GM19099 (cell line): ENCODE measurements around the gene NPPB.

Experiments used
- POLR2A ChIP-seq: IDR thresholded peaks from 3 replicates; pipeline ENCODE4 v1.6.1; 2011; ENCODE audit warnings: low read depth; ENCODE audit not compliant: insufficient read length; ENCODE audit errors: extremely low read depth

Gene NPPB

DNA sequence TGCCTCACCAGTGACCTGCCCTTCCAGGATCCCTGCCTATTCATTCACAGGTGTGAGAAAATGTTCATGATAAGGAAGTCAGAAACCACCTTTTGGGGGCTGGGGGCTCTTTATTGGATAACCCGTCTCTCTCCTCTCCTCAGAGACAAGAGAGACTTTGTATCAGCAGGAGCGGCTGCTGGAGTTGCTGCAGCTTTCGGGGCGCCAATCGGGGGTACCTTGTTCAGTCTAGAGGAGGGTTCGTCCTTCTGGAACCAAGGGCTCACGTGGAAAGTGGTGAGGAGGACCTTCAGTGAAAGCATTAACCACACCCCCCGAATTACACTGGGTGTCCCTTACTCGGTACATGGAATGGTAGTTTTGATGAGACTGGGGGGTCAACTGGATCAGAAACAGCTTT is 31.8 kb downstream of the NPPB start:
- TF ChIP-seq POLR2A, result no peak

DNA sequence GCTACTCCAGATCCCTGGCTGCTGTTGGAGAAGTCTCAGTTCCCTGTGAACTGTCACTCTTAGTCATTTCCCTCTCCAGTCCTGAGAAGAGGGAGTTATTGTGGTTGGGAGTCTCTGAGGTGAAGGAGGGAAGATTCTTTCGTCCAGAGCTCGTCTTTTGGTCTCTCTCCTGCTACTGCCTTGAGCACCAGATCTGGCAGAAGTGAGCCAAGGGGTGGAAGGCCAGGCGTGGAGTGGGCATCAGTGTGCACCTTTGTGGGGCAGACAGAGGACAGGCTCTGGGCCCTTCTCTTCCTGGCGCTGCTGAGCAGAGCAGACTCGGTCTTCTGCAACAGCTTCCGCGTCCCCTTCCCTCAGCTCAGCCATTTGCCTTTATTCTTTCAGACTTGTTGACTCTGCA is 33.6 kb downstream of the NPPB start:
- no peak for TF ChIP-seq POLR2A

- no peak for TF ChIP-seq POLR2A
These were observed 35.2 kb downstream of the NPPB start for GRCh38 chr1:11823366-11824137.

DNA sequence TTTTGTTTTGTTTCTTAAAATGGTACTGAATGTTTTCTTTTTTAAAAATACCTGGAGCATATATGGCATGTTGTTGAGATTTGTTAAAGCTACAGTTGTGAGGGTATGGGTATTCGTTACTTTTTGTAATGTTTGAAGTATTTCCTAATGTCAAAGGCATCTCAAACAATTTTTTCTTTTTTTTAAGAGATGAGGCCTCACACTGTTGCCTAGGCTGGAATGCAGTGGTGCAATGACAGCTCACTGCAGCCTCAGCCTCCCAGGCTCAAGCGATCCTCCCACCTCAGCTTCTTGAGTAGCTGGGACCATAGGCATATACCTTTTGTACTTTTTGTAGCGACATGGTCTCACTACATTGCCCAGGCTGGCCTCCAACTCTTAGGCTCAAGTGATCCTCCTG is 36.7 kb downstream of the NPPB start:
- no peak for TF ChIP-seq POLR2A

GRCh38 chr1:11817192-11817591 is 41.6 kb downstream of the NPPB start:
- TF ChIP-seq POLR2A, result no peak

DNA sequence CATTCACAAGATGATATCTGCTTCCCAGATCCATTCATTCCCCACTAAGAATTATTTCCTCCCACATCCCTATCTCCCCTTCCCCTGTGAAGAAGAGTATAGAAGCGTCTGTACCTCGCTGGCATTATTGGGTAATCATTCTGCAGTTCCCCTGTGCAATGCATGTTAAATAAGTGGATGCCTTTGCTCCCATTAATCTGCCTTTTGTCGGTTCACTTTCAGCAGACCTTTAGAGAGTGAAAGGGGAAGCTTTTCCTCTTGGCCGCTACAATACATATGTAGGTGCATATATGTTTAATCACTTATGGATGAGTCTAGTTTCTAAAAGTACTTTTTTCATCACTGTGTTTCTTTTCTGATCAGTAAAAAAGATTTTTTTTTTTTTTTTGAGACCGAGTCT is 45.7 kb downstream of the NPPB start:
- TF ChIP-seq POLR2A, result no peak
